PFSK-1 (cell line): ENCODE results near the gene IFNK.

ENCODE experiments used
- SIN3A ChIP-seq: IDR thresholded peaks from 2 replicates; pipeline ENCODE4 v1.6.1; 2012; ENCODE audit warnings: mild to moderate bottlenecking, low read length, moderate library complexity, borderline replicate concordance; ENCODE audit not compliant: insufficient read depth
- TF ChIP-seq, protein P1 (sequence below), 2 experiments: IDR thresholded peaks; 2 replicates each; pipeline versions ENCODE4 v1.6.1 to v1.8.0; 2011 to 2012; ENCODE audit warnings: low read depth in 2 of 2, low read length in 2 of 2, control low read depth in 1 of 2, inconsistent platforms in 1 of 2, mild to moderate bottlenecking in 1 of 2, moderate library complexity in 1 of 2; ENCODE audit not compliant: insufficient read depth in 1 of 2

DNA sequence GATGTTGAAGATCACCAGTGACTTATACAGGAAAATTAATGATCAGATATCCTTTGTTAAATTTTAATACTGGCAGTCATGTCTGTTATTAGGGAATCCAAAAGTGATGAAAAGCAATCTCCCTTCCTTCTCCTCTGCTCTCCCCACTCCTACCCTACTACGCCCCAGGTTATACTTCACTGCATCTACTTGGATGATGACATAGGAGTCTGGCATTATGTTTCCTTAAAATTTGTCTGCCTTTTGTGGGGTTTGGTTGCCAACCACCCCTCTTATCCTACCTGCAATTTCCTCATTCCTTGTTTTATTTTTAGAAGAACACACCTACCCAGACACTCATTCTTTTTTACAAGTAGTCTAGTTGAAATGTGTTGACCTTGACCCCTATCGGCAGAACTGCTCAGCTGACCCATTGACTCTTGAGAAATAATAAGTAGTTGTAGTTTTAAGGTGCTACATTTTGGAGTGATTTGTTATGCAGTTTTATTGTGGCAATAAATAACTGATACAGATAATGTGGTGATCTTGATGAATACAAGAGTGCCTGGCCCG, 10.6 kb downstream of the IFNK start:
- TF ChIP-seq SIN3A: no peak
- TF ChIP-seq, protein P1, sequence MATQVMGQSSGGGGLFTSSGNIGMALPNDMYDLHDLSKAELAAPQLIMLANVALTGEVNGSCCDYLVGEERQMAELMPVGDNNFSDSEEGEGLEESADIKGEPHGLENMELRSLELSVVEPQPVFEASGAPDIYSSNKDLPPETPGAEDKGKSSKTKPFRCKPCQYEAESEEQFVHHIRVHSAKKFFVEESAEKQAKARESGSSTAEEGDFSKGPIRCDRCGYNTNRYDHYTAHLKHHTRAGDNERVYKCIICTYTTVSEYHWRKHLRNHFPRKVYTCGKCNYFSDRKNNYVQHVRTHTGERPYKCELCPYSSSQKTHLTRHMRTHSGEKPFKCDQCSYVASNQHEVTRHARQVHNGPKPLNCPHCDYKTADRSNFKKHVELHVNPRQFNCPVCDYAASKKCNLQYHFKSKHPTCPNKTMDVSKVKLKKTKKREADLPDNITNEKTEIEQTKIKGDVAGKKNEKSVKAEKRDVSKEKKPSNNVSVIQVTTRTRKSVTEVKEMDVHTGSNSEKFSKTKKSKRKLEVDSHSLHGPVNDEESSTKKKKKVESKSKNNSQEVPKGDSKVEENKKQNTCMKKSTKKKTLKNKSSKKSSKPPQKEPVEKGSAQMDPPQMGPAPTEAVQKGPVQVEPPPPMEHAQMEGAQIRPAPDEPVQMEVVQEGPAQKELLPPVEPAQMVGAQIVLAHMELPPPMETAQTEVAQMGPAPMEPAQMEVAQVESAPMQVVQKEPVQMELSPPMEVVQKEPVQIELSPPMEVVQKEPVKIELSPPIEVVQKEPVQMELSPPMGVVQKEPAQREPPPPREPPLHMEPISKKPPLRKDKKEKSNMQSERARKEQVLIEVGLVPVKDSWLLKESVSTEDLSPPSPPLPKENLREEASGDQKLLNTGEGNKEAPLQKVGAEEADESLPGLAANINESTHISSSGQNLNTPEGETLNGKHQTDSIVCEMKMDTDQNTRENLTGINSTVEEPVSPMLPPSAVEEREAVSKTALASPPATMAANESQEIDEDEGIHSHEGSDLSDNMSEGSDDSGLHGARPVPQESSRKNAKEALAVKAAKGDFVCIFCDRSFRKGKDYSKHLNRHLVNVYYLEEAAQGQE (IDR thresholded peaks at IDR 0.05; ENCODE audit: insufficient read depth in 1 of 2, low read depth in 2 of 2, low read length in 2 of 2): no peak
